ENCODE data around the gene GLCCI1. TPM values are rescaled to one million over a fixed set of nuclear protein-coding genes. Genes with fewer than 3 reads are reported as not detected.

The GLCCI1 gene
- total and polyA plus RNA-seq, 10 of the 15 experiments (the other 5 are each of a cell fraction or from before 2014, with no cell fraction given), result 12.6 to 92.0 (median 27.6) TPM

GRCh38 chr7:7944619-7945282 lies 23.8 kb upstream of the GLCCI1 start (continued):
- TF ChIP-seq SRF (IDR thresholded peaks at IDR 0.05; ENCODE audit: low read depth in 2 of 2, low read length in 2 of 2), result peak; percentile 89 to 96
- no peak; the same call in 1 of the 2 replicates for TF ChIP-seq MYB (IDR thresholded peaks at IDR 0.05; ENCODE audit: borderline replicate concordance, low read depth, low read length)
- no peak for TF ChIP-seq ZBTB33 (IDR thresholded peaks at IDR 0.05)
- peak; percentile 99 for TF ChIP-seq TCF12 (IDR thresholded peaks at IDR 0.05; ENCODE audit: low read depth, low read length)
- TF ChIP-seq ATF7 (IDR thresholded peaks at IDR 0.05; ENCODE audit: low read depth), result peak; percentile 86
- TF ChIP-seq ZZZ3 (IDR thresholded peaks at IDR 0.05; ENCODE audit: control insufficient read depth, insufficient read length, low read depth), result no peak
- no peak for TF ChIP-seq REST (IDR thresholded peaks at IDR 0.05; ENCODE audit: low read depth, low read length)
- no peak for TF ChIP-seq KLF5 (IDR thresholded peaks at IDR 0.05; ENCODE audit: partially characterized antibody)
- peak; percentile 71 for TF ChIP-seq POLR2AphosphoS5 (IDR thresholded peaks at IDR 0.05; ENCODE audit: low read length)
- TF ChIP-seq ZBTB40 (IDR thresholded peaks at IDR 0.05; ENCODE audit: borderline replicate concordance), result no peak
- peak; percentile 74 for TF ChIP-seq SP1 (IDR thresholded peaks at IDR 0.05; ENCODE audit: low read depth, low read length)
- TF ChIP-seq MEF2B (IDR thresholded peaks at IDR 0.05; ENCODE audit: partially characterized antibody, poor library complexity, severe bottlenecking), result peak; percentile 83
- peak; percentile 91 for TF ChIP-seq JUND (IDR thresholded peaks at IDR 0.05; ENCODE audit: low read depth, low read length)
- peak; percentile 96 for TF ChIP-seq MEF2A (IDR thresholded peaks at IDR 0.05; ENCODE audit: insufficient read depth, low read depth, low read length)
- TF ChIP-seq SIX5 (IDR thresholded peaks at IDR 0.05; ENCODE audit: low read depth, low read length, severe bottlenecking), result no peak
- no peak for TF ChIP-seq ZBTB4 (CRISPR knock-in tag; IDR thresholded peaks at IDR 0.05)
